ENCODE results near the gene TBC1D22A. TPM values are rescaled to one million over a fixed set of nuclear protein-coding genes. Genes with fewer than 3 reads are reported as not detected.

Gene TBC1D22A
- total RNA-seq, 2 experiments from 2014 or later: 22.3 to 43.9 TPM

- H3K27ac ChIP-seq (ENCODE audit: low read depth, low read length, poor library complexity, severe bottlenecking): no peak overlapping the region
- no peak for DNase-seq (ENCODE audit: low spot score)
- H3K36me3 ChIP-seq (ENCODE audit: insufficient read depth, low read length): no peaks in the 10 kb centered on the region
- ChIA-PET CTCF (ENCODE audit: unreplicated experiment) (no interaction called here), POLR2A (interaction anchor here (0.7 kb wide), 1 partner anchor 82 kb away, joined by 4 read pairs; no protein-coding TSS in a partner anchor)
- H2AFZ ChIP-seq (ENCODE audit: low read length): no peak overlapping the region
- BruUV-seq (replicated peaks): no TSS peak
- TF ChIP-seq EZH2phosphoT487 (IDR thresholded peaks at IDR 0.05; ENCODE audit: borderline replicate concordance, low read depth, low read length): no peak
- TF ChIP-seq CTCF (conservative IDR thresholded peaks at IDR 0.05; ENCODE audit: low read length): no peak
- H3K4me1 ChIP-seq (ENCODE audit: insufficient read depth, low read length, poor library complexity, severe bottlenecking): no peaks in the 10 kb centered on the region
- no peak overlapping the region for H3K4me2 ChIP-seq (ENCODE audit: low read length)
- intact Hi-C loops (cut with micrococcal nuclease; ENCODE audit: unreplicated experiment): no loop called here
- H3K4me3 ChIP-seq (ENCODE audit: low read depth, low read length, poor library complexity, severe bottlenecking): no peak overlapping the region
- no peaks in the 10 kb centered on the region for H4K20me1 ChIP-seq (ENCODE audit: insufficient read depth, low read length)
- no peaks in the 10 kb centered on the region for H3K79me2 ChIP-seq (ENCODE audit: insufficient read depth, low read depth, low read length)
- H3K9me2 ChIP-seq (ENCODE audit: insufficient read depth, low read length): no peaks in the 10 kb centered on the region
- H3K9me3 ChIP-seq (ENCODE audit: low read length): no peaks in the 10 kb centered on the region
These were observed 191.7 kb downstream of the TBC1D22A start for GRCh38 chr22:46953968-46954765.

DNA sequence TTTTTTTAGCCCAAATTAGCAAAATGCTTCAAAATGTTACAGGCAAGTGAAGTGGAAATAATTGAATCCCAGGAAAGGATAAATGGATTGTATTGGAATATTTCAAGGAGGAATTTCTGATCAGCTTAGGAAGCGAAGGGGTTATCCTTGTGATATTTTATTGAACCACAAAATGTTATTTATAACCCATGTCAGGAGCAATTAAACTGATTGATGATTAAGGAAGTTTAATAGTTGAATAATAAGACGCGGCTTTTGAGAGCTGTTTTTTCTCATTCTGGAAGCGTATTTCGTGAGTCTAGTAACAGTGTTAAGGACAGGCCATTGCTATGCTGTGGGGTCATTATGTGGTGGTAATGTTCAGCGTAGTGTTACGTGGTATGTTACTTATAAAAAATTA is 192.3 kb downstream of the TBC1D22A start:
- ChIA-PET CTCF (ENCODE audit: unreplicated experiment) (no interaction called here), POLR2A (interaction anchor here (0.7 kb wide), 1 partner anchor 81 kb away, joined by 4 read pairs; no protein-coding TSS in a partner anchor)
- no peaks in the 10 kb centered on the region for H3K79me2 ChIP-seq (ENCODE audit: insufficient read depth, low read depth, low read length)
- no peaks in the 10 kb centered on the region for H4K20me1 ChIP-seq (ENCODE audit: insufficient read depth, low read length)
- no peak for DNase-seq (ENCODE audit: low spot score)
- BruUV-seq (replicated peaks): no TSS peak
- no peak overlapping the region for H2AFZ ChIP-seq (ENCODE audit: low read length)
- no peaks in the 10 kb centered on the region for H3K36me3 ChIP-seq (ENCODE audit: insufficient read depth, low read length)
- TF ChIP-seq CTCF (conservative IDR thresholded peaks at IDR 0.05; ENCODE audit: low read length): no peak
- TF ChIP-seq EZH2phosphoT487 (IDR thresholded peaks at IDR 0.05; ENCODE audit: borderline replicate concordance, low read depth, low read length): no peak
- no peaks in the 10 kb centered on the region for H3K9me3 ChIP-seq (ENCODE audit: low read length)
- intact Hi-C loops (cut with micrococcal nuclease; ENCODE audit: unreplicated experiment): no loop called here
- H3K4me1 ChIP-seq (ENCODE audit: insufficient read depth, low read length, poor library complexity, severe bottlenecking): no peaks in the 10 kb centered on the region
- H3K27ac ChIP-seq (ENCODE audit: low read depth, low read length, poor library complexity, severe bottlenecking): no peak overlapping the region
- no peak overlapping the region for H3K4me3 ChIP-seq (ENCODE audit: low read depth, low read length, poor library complexity, severe bottlenecking)
- H3K9me2 ChIP-seq (ENCODE audit: insufficient read depth, low read length): no peaks in the 10 kb centered on the region
- no peak overlapping the region for H3K4me2 ChIP-seq (ENCODE audit: low read length)

DNA sequence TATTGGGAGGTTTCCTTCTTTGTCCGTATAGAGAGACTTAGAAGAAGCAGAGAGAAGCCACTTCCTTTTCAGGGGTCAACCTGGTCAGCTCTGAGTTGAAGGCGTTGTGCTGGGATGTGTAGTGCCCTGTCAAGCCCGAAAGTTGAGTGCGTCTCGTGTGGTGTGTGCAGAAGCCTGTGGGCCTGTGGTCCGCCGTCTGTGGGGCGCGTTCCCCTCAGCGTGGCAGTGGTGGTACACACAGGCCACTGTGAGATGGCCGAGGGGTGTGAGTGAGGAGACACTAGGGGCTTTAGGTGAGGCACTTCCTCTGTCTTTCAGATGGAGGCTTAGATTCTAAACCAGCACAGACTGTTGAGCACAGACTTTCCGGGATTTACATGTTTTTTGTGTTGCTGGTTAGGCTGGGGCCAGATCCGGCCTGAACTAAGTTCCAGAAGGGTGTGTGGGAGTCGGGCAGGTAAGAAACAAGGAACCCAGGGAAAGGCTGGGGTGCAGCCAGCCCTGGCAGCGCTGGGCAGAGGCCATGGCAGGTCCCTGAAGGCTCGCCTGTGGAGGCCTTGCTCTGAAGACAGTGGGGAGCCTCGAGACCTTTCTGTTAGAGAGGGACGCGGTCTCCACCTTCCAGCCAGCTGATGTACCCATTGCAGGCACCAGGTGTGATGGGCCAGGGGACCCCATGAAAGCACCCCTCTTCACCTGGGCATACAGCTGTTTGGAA is 194.2 kb downstream of the TBC1D22A start:
- H3K4me1 ChIP-seq (ENCODE audit: insufficient read depth, low read length, poor library complexity, severe bottlenecking): no peaks in the 10 kb centered on the region
- H3K27ac ChIP-seq (ENCODE audit: low read depth, low read length, poor library complexity, severe bottlenecking): no peak overlapping the region
- TF ChIP-seq EZH2phosphoT487 (IDR thresholded peaks at IDR 0.05; ENCODE audit: borderline replicate concordance, low read depth, low read length) (no peak), CTCF (conservative IDR thresholded peaks at IDR 0.05; ENCODE audit: low read length) (no peak)
- no peaks in the 10 kb centered on the region for H3K9me2 ChIP-seq (ENCODE audit: insufficient read depth, low read length)
- no peaks in the 10 kb centered on the region for H3K9me3 ChIP-seq (ENCODE audit: low read length)
- H3K36me3 ChIP-seq (ENCODE audit: insufficient read depth, low read length): no peaks in the 10 kb centered on the region
- BruUV-seq (replicated peaks): no TSS peak
- intact Hi-C loops (cut with micrococcal nuclease; ENCODE audit: unreplicated experiment): no loop called here
- CTCF ChIA-PET (ENCODE audit: unreplicated experiment): no interaction called here
- H2AFZ ChIP-seq (ENCODE audit: low read length): no peak overlapping the region
- H3K4me3 ChIP-seq (ENCODE audit: low read depth, low read length, poor library complexity, severe bottlenecking): no peak overlapping the region
- no peak overlapping the region for H3K4me2 ChIP-seq (ENCODE audit: low read length)
- no peaks in the 10 kb centered on the region for H4K20me1 ChIP-seq (ENCODE audit: insufficient read depth, low read length)
- no peaks in the 10 kb centered on the region for H3K79me2 ChIP-seq (ENCODE audit: insufficient read depth, low read depth, low read length)
- POLR2A ChIA-PET: no interaction called here
- DNase-seq (ENCODE audit: low spot score): no peak

All from OCI-LY7 (cell line).